ENCODE measurements around the gene HIVEP2. TPM values are rescaled to one million over a fixed set of nuclear protein-coding genes. Genes with fewer than 3 reads are reported as not detected.

HIVEP2 gene
- polyA plus RNA-seq, 2 of the 4 experiments (the other 2 are of a cell fraction) = 2.2 to 2.6 TPM

DNA sequence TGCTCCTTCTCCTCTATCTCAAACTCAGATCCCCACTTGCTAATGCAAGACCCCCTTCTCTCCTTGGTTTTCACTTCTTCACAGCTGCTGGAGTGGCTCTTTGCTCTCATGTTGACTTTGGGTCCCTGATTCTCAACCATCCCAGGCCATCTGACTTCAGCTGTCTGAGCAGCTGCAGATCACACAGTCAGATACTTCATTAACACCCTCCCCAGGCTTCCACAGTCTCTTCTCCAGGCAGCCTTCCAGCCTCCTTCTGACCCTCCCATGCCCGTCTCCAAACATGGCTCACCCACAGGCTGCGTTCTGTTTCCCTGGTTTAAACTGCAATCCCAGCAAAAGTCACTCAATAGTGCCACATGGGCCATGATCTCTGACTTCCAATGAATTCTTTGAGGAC, 65.4 kb downstream of the HIVEP2 start:
- Histone ChIP-seq H3K4me2 (no peak overlapping the region), H3K4me1 (peaks cover 15% of the 10 kb centered on the region), H3K9me3 (no peaks in the 10 kb centered on the region), H3K4me3 (no peak overlapping the region), H3K27ac (no peak overlapping the region)
- no peak for TF ChIP-seq CEBPB (IDR thresholded peaks at IDR 0.05)
- no peak for TF ChIP-seq CBX2 (IDR thresholded peaks at IDR 0.05; ENCODE audit: borderline replicate concordance, low read depth)
- TF ChIP-seq, protein P1, sequence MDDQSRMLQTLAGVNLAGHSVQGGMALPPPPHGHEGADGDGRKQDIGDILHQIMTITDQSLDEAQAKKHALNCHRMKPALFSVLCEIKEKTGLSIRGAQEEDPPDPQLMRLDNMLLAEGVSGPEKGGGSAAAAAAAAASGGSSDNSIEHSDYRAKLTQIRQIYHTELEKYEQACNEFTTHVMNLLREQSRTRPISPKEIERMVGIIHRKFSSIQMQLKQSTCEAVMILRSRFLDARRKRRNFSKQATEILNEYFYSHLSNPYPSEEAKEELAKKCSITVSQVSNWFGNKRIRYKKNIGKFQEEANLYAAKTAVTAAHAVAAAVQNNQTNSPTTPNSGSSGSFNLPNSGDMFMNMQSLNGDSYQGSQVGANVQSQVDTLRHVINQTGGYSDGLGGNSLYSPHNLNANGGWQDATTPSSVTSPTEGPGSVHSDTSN (IDR thresholded peaks at IDR 0.05) = no peak
- no peak for TF ChIP-seq POLR2AphosphoS2 (conservative IDR thresholded peaks at IDR 0.05; ENCODE audit: low read length)
- TF ChIP-seq TFCP2L1 (CRISPR knock-in tag; IDR thresholded peaks at IDR 0.05) = no peak
- TF ChIP-seq, protein P2, sequence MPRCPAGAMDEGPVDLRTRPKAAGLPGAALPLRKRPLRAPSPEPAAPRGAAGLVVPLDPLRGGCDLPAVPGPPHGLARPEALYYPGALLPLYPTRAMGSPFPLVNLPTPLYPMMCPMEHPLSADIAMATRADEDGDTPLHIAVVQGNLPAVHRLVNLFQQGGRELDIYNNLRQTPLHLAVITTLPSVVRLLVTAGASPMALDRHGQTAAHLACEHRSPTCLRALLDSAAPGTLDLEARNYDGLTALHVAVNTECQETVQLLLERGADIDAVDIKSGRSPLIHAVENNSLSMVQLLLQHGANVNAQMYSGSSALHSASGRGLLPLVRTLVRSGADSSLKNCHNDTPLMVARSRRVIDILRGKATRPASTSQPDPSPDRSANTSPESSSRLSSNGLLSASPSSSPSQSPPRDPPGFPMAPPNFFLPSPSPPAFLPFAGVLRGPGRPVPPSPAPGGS (IDR thresholded peaks at IDR 0.05) = no peak
- no peak for TF ChIP-seq PHF8 (IDR thresholded peaks at IDR 0.05; ENCODE audit: borderline replicate concordance, low read depth)
- TF ChIP-seq ESRRA (IDR thresholded peaks at IDR 0.05; ENCODE audit: borderline replicate concordance, low read length) = no peak
- TF ChIP-seq ZSCAN20 (CRISPR knock-in tag; IDR thresholded peaks at IDR 0.05) = no peak
- TF ChIP-seq TP53 (CRISPR knock-in tag; IDR thresholded peaks at IDR 0.05) = no peak
- TF ChIP-seq, protein P3, sequence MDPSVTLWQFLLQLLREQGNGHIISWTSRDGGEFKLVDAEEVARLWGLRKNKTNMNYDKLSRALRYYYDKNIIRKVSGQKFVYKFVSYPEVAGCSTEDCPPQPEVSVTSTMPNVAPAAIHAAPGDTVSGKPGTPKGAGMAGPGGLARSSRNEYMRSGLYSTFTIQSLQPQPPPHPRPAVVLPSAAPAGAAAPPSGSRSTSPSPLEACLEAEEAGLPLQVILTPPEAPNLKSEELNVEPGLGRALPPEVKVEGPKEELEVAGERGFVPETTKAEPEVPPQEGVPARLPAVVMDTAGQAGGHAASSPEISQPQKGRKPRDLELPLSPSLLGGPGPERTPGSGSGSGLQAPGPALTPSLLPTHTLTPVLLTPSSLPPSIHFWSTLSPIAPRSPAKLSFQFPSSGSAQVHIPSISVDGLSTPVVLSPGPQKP (IDR thresholded peaks at IDR 0.05; ENCODE audit: low read depth, low read length) = no peak
- TF ChIP-seq, protein P4, sequence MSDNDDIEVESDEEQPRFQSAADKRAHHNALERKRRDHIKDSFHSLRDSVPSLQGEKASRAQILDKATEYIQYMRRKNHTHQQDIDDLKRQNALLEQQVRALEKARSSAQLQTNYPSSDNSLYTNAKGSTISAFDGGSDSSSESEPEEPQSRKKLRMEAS (IDR thresholded peaks at IDR 0.05) = no peak
- TF ChIP-seq ZC3H11A (IDR thresholded peaks at IDR 0.05) = no peak
- TF ChIP-seq SMC3 (IDR thresholded peaks at IDR 0.05) = no peak
- TF ChIP-seq FOXS1 (CRISPR knock-in tag; IDR thresholded peaks at IDR 0.05) = no peak
- no peak for TF ChIP-seq ZFP36 (IDR thresholded peaks at IDR 0.05; ENCODE audit: borderline replicate concordance, partially characterized antibody)
- TF ChIP-seq RNF2 (IDR thresholded peaks at IDR 0.05; ENCODE audit: borderline replicate concordance, low read depth) = no peak
- TF ChIP-seq MAFK (IDR thresholded peaks at IDR 0.05; ENCODE audit: partially characterized antibody) = no peak
- ChIA-PET CTCF (interaction anchor here (1.2 kb wide), 1 partner anchor 12 kb away, joined by 4 read pairs; no protein-coding TSS in a partner anchor), POLR2A (no interaction called here)
- DNase-seq (ENCODE audit: low read depth in 1 of 2, low spot score in 1 of 2) (no peak), ATAC-seq (no peak), FAIRE-seq (no peak)
- 72% methylated on average over 2 of the region's 2 CpGs for WGBS (ENCODE audit: missing lambda C conversion rate)

DNA sequence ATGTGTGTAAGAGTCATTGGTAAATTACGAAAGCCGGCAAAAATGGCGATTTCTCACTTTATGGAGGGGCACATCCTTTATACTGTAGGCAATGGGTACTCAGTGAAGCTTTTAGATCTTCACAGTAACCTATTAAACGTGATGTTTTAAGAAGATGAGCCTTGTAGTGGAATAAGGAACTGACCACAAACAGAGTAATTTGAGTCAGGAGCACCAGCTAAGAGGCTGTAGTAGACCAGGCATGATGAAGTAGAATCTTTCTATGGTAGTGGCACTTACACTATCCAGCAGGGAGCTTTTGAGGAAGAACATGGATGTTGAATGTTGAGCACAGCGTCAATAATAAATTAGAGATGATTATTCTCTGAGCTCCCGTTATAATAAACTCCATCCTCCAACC, 65.9 kb downstream of the HIVEP2 start:
- TF ChIP-seq RNF2 (IDR thresholded peaks at IDR 0.05; ENCODE audit: borderline replicate concordance, low read depth) (no peak), FOSL2 (IDR thresholded peaks at IDR 0.05) (no peak), FOSL2 (CRISPR knock-in tag; IDR thresholded peaks at IDR 0.05) (no peak), ZC3H11A (IDR thresholded peaks at IDR 0.05) (no peak), HOXA7 (CRISPR knock-in tag; IDR thresholded peaks at IDR 0.05) (no peak), POLR2A (IDR thresholded peaks at IDR 0.05; ENCODE audit: low read length) (no peak), SMC3 (IDR thresholded peaks at IDR 0.05) (no peak), RCOR1 (IDR thresholded peaks at IDR 0.05; ENCODE audit: low read depth, low read length) (no peak)
- H3K4me2 ChIP-seq = no peak overlapping the region
- H3K9me3 ChIP-seq = no peaks in the 10 kb centered on the region
- POLR2A ChIA-PET = no interaction called here
- no peak overlapping the region for H3K27ac ChIP-seq
- WGBS (ENCODE audit: missing lambda C conversion rate) = 83% methylated on average over 6 of the region's 6 CpGs
- H3K4me1 ChIP-seq = peaks cover 14% of the 10 kb centered on the region; the same call in 2 of the 3 replicates
- no peak overlapping the region for H3K4me3 ChIP-seq
- no peak for FAIRE-seq
- CTCF ChIA-PET = interaction anchor here (1.2 kb wide), 1 partner anchor 12 kb away, joined by 4 read pairs; no protein-coding TSS in a partner anchor
- no peak for ATAC-seq
- no peak for DNase-seq (ENCODE audit: low read depth in 1 of 2, low spot score in 1 of 2)
